Activated T-helper 17 cell treated with anti-CD3 and anti-CD28 coated beads, Interleukin-2, amount 50 U/mL, for 72 hours (primary cell): ENCODE data around the gene HLA-DOB. TPM values are rescaled to one million over a fixed set of nuclear protein-coding genes. Genes with fewer than 3 reads are reported as not detected.

Experiments
- ATAC-seq: fragments of 150-1000 bp; cut with Tn5 transposase; replicated peaks from 2 replicates; pipeline ENCODE4 v1.10.0; 2021; ENCODE audit warnings: mild to moderate bottlenecking, moderate library complexity
- H3K27ac Mint-ChIP-seq: one replicate; pipeline ENCODE4 v1.8.0; 2022; ENCODE audit warnings: mixed read lengths
- H3K27me3 Mint-ChIP-seq: one replicate; pipeline ENCODE4 v1.8.0; 2022; ENCODE audit warnings: mixed read lengths
- H3K36me3 Mint-ChIP-seq: one replicate; pipeline ENCODE4 v1.8.0; 2022; ENCODE audit warnings: low read depth, mild to moderate bottlenecking, mixed read lengths
- H3K4me1 Mint-ChIP-seq: one replicate; pipeline ENCODE4 v1.8.0; 2022; ENCODE audit warnings: mixed read lengths
- H3K4me3 Mint-ChIP-seq: one replicate; pipeline ENCODE4 v1.8.0; 2022; ENCODE audit warnings: mild to moderate bottlenecking, mixed read lengths
- H3K9me3 Mint-ChIP-seq: one replicate; pipeline ENCODE4 v1.8.0; 2022; ENCODE audit warnings: mixed read lengths
- total RNA-seq, 2 donors: library from RNA; stranded (reverse); gene quantifications; one replicate each; pipeline ENCODE4 v1.2.3, GENCODE V29; 2022

HLA-DOB gene
- total RNA-seq: 1 to 10 TPM; 2.8 to 4.2 TPM

GRCh38 chr6:32816746-32817204 lies at the start of gene HLA-DOB:
Gene HLA-DOB (minus strand): TSS chr6:32817002. CDS start chr6:32816951, 51 bp downstream.
- ATAC-seq: peak; percentile 71
- no peaks in the 10 kb centered on the region for H3K9me3 Mint-ChIP-seq
- no peak within 1 kb of the TSS for H3K4me3 Mint-ChIP-seq
- no peaks in the 10 kb centered on the region for H3K4me1 Mint-ChIP-seq
- no peaks in the 10 kb centered on the region for H3K27me3 Mint-ChIP-seq
- H3K36me3 Mint-ChIP-seq: peaks cover 5% of the 10 kb centered on the region
- H3K27ac Mint-ChIP-seq: no peak within 1 kb of the TSS

DNA sequence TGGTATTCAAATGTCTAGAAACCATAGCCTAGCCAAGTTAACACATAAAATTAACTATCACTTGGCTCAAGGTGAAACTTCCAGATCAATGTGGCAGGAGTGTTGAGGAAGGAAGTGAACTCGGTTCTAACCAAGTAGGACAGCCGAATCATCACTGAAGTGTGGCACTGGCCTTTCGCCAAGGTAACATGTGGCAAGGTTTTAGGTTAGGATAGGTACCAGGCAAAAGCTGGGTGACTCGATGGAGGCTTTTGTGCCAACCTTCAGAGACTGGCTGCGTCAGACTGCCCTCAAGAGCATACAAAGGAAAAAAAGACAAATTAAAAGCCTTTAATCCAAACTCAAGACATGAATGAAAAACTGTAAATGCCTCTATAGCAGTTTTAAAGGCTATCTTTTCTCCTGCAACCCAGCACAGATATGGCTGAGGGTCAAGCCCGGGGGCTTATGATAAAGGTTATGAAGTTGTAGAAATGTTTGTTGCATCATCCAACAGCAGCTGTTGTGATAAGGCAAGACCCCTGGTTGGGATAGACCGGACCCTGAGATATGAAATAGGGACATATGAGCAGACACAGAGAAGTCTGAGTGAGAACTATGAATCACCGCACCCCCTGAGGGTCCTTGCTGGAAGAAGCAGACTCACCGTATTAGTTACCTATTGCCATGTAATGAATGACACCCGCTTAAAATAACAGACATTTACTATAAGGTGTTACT lies 49.1 kb upstream of the HLA-DOB start:
- H3K4me1 Mint-ChIP-seq: peaks cover 23% of the 10 kb centered on the region

GRCh38 chr6:32862725-32863124 lies 45.9 kb upstream of the HLA-DOB start:
- H3K9me3 Mint-ChIP-seq: no peaks in the 10 kb centered on the region
- no peak overlapping the region for H3K4me3 Mint-ChIP-seq
- peaks cover 55% of the 10 kb centered on the region for H3K36me3 Mint-ChIP-seq
- no peak overlapping the region for H3K27ac Mint-ChIP-seq
- no peak for ATAC-seq
- peaks cover 34% of the 10 kb centered on the region for H3K4me1 Mint-ChIP-seq
- H3K27me3 Mint-ChIP-seq: no peaks in the 10 kb centered on the region

More for the DNA sequence above, 49.1 kb upstream of the HLA-DOB start:
- ATAC-seq: no peak
- Mint-ChIP-seq H3K27ac (peak overlapping the region; percentile 52), H3K27me3 (peaks cover 4% of the 10 kb centered on the region), H3K4me3 (no peak overlapping the region), H3K36me3 (peaks cover 23% of the 10 kb centered on the region), H3K9me3 (no peaks in the 10 kb centered on the region)

DNA sequence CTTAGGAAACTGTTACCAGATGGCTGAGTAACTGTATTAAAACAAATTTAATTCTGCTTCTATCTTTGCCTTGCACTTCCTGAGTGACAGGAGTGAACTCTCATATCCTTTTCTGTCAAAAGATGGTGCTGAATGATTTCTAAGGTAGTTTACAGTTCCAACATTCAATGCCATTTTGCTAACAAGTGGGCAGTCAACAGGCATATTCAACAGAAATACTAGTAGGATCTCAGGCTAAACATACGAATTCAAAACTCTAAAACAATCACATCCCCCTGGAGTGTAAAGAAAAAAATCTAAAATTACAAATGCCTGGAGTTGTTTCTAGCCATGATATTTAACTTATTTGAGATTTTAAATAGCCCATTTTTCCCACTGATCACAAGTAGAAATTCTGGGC lies 43.9 kb upstream of the HLA-DOB start:
- H3K9me3 Mint-ChIP-seq: no peaks in the 10 kb centered on the region
- H3K27ac Mint-ChIP-seq: peak overlapping the region; percentile 53
- no peak overlapping the region for H3K4me3 Mint-ChIP-seq
- no peak for ATAC-seq
- peaks cover 44% of the 10 kb centered on the region for H3K4me1 Mint-ChIP-seq
- no peaks in the 10 kb centered on the region for H3K27me3 Mint-ChIP-seq
- peaks cover 75% of the 10 kb centered on the region for H3K36me3 Mint-ChIP-seq

- Mint-ChIP-seq H3K4me1 (peaks cover 39% of the 10 kb centered on the region), H3K27ac (peak overlapping the region; percentile 67), H3K4me3 (peak overlapping the region; percentile 95)
Measured at GRCh38 chr6:32858194-32858593, 41.4 kb upstream of the HLA-DOB start.

GRCh38 chr6:32857156-32857891 lies 40.5 kb upstream of the HLA-DOB start:
- Mint-ChIP-seq H3K36me3 (peaks cover 95% of the 10 kb centered on the region), H3K4me3 (peak overlapping the region; percentile 95), H3K27me3 (no peaks in the 10 kb centered on the region), H3K9me3 (no peaks in the 10 kb centered on the region), H3K27ac (peak overlapping the region; percentile 67), H3K4me1 (peaks cover 39% of the 10 kb centered on the region)
- ATAC-seq: no peak

More at GRCh38 chr6:32858194-32858593, 41.4 kb upstream of the HLA-DOB start:
- H3K27me3 Mint-ChIP-seq: no peaks in the 10 kb centered on the region
- H3K36me3 Mint-ChIP-seq: peaks cover 93% of the 10 kb centered on the region
- ATAC-seq: no peak
- H3K9me3 Mint-ChIP-seq: no peaks in the 10 kb centered on the region

GRCh38 chr6:32855467-32856174 lies 38.8 kb upstream of the HLA-DOB start:
- peak overlapping the region; percentile 93 for H3K27ac Mint-ChIP-seq
- no peak for ATAC-seq
- no peaks in the 10 kb centered on the region for H3K27me3 Mint-ChIP-seq
- H3K36me3 Mint-ChIP-seq: peaks cover 95% of the 10 kb centered on the region
- H3K9me3 Mint-ChIP-seq: no peaks in the 10 kb centered on the region
- H3K4me1 Mint-ChIP-seq: peaks cover 40% of the 10 kb centered on the region
- H3K4me3 Mint-ChIP-seq: peak overlapping the region; percentile 95

DNA sequence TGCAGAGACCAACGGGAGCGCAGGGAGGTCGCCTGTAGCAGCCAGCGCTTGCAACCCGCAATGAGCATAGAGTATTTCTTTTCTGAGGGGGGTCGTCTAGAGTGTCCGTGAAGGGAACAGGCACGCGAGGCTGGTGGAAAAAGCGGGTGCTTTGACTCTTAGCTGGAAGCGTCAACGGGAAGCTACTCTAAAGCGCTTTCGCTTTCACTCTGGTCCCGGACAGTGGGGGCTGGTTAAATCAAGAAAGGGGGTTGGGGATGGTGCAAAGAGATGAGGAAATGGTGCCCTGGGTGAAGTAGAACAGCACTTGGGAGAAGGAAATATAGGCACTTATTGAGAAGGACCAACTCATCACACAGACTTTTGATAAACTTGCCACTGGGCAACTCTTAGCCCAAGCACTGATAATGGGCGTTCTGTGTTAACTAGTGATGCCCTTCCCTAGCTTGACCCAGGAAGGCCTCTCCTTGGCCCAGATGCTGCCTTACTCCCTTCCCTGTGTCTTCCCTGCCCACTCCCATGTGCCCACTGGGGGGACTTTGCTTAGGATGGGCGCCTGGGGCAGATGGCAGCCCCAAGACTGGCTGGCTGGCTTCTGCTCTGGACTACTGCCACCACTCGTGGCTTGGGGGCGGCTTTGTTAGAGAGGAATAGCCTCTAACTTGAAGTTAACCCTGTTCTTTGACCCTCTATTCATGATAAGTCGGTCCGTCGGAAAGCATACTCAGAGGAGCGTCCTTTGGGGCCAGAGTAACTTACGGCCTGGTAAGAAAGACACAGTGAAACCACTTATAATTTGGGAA lies 37.8 kb upstream of the HLA-DOB start:
- Mint-ChIP-seq H3K36me3 (peaks cover 95% of the 10 kb centered on the region), H3K4me3 (peak overlapping the region; percentile 95), H3K9me3 (no peaks in the 10 kb centered on the region), H3K27me3 (no peaks in the 10 kb centered on the region), H3K4me1 (peaks cover 45% of the 10 kb centered on the region), H3K27ac (peak overlapping the region; percentile 93)
- ATAC-seq: peak; percentile 22

- H3K27me3 Mint-ChIP-seq: no peaks in the 10 kb centered on the region
- peaks cover 48% of the 10 kb centered on the region for H3K4me1 Mint-ChIP-seq
- no peaks in the 10 kb centered on the region for H3K9me3 Mint-ChIP-seq
- H3K4me3 Mint-ChIP-seq: peak within 1 kb of the TSS; percentile 95
- H3K27ac Mint-ChIP-seq: peak within 1 kb of the TSS; percentile 93
- peak; percentile 84 for ATAC-seq
- H3K36me3 Mint-ChIP-seq: peaks cover 95% of the 10 kb centered on the region
Measured at GRCh38 chr6:32853541-32854375, 37.0 kb upstream of the HLA-DOB start, which contains the start of the genes PSMB9 and TAP1. Gene PSMB9 (plus strand): TSS chr6:32854192. CDS start chr6:32854230, 38 bp downstream. Gene TAP1 (minus strand): TSS chr6:32853704. CDS start chr6:32853636, 68 bp downstream.

- H3K9me3 Mint-ChIP-seq: peaks cover 2% of the 10 kb centered on the region
- H3K27me3 Mint-ChIP-seq: no peaks in the 10 kb centered on the region
- H3K4me3 Mint-ChIP-seq: peak overlapping the region; percentile 95
- peaks cover 95% of the 10 kb centered on the region for H3K36me3 Mint-ChIP-seq
- ATAC-seq: peak; percentile 69
- H3K27ac Mint-ChIP-seq: peak overlapping the region; percentile 93
- peaks cover 51% of the 10 kb centered on the region for H3K4me1 Mint-ChIP-seq
Measured at GRCh38 chr6:32852844-32853540, 36.2 kb upstream of the HLA-DOB start.

- peak overlapping the region; percentile 93 for H3K27ac Mint-ChIP-seq
- H3K4me1 Mint-ChIP-seq: peaks cover 51% of the 10 kb centered on the region
- no peaks in the 10 kb centered on the region for H3K27me3 Mint-ChIP-seq
- peaks cover 3% of the 10 kb centered on the region for H3K9me3 Mint-ChIP-seq
- no peak for ATAC-seq
- peaks cover 95% of the 10 kb centered on the region for H3K36me3 Mint-ChIP-seq
- H3K4me3 Mint-ChIP-seq: peak overlapping the region; percentile 95
Measured at GRCh38 chr6:32852018-32852843, 35.4 kb upstream of the HLA-DOB start.

DNA sequence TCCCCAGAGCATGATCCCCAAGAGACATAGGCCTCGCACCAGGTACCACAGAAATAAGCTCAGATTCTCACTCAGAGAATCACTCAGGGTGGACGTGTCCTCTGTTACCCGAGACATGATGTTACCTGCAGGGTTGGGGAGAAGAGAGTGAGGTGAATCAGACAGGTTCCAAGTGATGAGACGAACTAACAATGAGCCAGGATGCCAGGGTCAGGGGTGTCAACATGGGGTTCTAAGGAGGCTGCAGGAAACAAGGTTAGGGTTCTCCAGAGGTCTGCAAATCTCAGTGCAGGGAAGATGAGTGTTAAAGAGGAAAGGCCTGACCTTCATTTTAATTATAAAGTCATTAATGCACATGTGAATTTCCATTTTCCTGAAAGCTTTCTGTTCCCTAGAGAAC lies 34.2 kb upstream of the HLA-DOB start:
- H3K9me3 Mint-ChIP-seq: peaks cover 3% of the 10 kb centered on the region
- H3K4me3 Mint-ChIP-seq: peak overlapping the region; percentile 95
- peaks cover 46% of the 10 kb centered on the region for H3K4me1 Mint-ChIP-seq
- no peak for ATAC-seq
- H3K27ac Mint-ChIP-seq: peak overlapping the region; percentile 93
- no peaks in the 10 kb centered on the region for H3K27me3 Mint-ChIP-seq
- peaks cover 95% of the 10 kb centered on the region for H3K36me3 Mint-ChIP-seq
